GM12873 (cell line): ENCODE measurements around the gene RBM12.
A peak's percentile ranks its signal among the peaks of the same experiment; 100 is the strongest.

Experiments
- TF ChIP-seq, protein P1 (sequence below): IDR thresholded peaks from 2 replicates; pipeline ENCODE4 v1.5.1; 2012; ENCODE audit warnings: low read depth, mild to moderate bottlenecking, moderate library complexity, low read length, control low read depth; ENCODE audit not compliant: insufficient read depth; ENCODE audit errors: missing control alignments

Gene RBM12

DNA sequence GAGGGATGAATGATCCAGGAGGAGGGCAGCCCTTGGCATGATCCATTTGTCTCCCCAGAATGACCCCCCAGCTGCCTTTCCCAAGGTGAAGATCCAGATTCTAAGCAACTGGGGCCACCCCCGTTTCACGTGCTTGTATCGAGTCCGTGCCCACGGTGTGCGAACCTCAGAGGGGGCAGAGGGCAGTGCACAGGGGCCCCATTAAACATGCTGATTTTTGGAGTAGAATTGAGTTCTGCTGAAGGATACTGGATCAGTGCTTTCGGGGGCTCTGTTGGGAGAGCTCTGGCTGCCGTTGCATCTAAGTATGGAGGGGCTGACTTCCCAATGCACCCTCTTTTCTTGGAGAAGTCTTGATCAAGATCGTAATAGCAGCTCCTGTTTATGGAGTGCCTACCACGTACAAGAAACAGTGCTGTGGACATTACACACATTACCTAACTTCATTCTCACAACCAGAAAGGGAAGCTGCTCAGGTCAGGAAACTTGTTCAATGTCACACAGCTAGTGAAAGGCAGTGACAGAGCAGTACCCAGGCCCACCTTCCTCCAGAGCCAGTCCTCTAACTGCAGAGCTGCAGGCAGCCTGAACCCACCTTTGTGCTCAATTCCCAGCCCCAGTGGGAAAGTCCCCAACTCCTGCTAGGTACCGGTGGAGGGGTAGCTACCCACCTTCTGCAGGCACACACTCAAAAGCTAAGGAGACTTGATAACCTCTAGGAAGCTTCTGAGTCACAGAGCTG, 43.7 kb downstream of the RBM12 start:
- TF ChIP-seq, protein P1, sequence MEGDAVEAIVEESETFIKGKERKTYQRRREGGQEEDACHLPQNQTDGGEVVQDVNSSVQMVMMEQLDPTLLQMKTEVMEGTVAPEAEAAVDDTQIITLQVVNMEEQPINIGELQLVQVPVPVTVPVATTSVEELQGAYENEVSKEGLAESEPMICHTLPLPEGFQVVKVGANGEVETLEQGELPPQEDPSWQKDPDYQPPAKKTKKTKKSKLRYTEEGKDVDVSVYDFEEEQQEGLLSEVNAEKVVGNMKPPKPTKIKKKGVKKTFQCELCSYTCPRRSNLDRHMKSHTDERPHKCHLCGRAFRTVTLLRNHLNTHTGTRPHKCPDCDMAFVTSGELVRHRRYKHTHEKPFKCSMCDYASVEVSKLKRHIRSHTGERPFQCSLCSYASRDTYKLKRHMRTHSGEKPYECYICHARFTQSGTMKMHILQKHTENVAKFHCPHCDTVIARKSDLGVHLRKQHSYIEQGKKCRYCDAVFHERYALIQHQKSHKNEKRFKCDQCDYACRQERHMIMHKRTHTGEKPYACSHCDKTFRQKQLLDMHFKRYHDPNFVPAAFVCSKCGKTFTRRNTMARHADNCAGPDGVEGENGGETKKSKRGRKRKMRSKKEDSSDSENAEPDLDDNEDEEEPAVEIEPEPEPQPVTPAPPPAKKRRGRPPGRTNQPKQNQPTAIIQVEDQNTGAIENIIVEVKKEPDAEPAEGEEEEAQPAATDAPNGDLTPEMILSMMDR: no peak

GRCh38 chr20:35619196-35620095, 45.3 kb downstream of the RBM12 start:
- TF ChIP-seq, protein P1: peak; percentile 83

DNA sequence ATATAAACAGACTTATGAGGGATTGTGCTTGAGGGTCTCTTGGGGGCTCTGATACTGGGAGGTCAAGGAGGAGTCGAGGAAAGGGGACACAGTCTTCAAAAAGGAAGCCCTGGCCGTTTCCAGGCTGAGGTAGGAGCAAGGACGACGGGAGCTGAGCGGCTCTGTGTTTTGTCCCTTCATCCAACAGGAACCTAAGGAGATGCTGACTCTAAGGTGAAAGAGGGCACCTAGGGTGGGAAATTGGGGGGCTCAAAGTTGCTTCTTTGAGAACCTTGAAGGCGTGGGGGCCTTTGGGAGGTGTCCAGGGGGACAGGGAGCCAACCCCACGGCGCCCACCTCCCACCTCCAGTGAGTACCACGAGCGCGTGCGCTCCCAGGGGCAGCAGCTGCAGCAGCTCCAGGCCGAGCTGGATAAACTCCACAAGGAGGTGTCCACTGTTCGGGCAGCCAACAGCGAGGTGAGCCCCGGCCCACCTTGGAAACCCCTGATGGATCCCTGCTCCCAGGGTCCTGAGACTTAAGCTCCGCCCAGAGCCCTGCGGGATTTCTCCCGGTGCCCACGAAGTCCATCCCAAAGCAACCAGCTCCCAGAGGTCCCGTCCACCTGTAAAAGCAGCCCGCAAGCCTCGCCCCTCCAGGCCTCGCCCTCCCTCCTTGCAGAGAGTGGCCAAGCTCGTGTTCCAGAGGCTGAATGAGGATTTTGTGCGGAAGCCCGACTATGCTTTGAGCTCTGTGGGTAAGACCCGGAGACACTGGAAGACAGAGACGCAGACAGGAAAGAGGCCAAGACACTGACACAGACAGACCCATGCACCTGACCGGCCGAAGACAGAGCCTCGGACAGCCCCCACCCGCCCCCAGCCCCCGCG, 46.2 kb downstream of the RBM12 start:
- TF ChIP-seq, protein P1: no peak

- TF ChIP-seq, protein P1: peak; percentile 56
Measured at GRCh38 chr20:35617397-35618262, 47.1 kb downstream of the RBM12 start.

GRCh38 chr20:35616465-35617396, 48.0 kb downstream of the RBM12 start:
- TF ChIP-seq, protein P1: no peak
